ENCODE measurements around the gene BAZ1B. TPM values are rescaled to one million over a fixed set of nuclear protein-coding genes. Genes with fewer than 3 reads are reported as not detected.

Gene BAZ1B
- total RNA-seq, 4 donors from 2014 or later = 27.9 to 36.7 (median 29.6) TPM

- no peak for DNase-seq (ENCODE audit: low spot score in 2 of 2)
- no peak for TF ChIP-seq EP300 (IDR thresholded peaks at IDR 0.05)
- no peak for TF ChIP-seq CTCF (IDR thresholded peaks at IDR 0.05)
- TF ChIP-seq POLR2AphosphoS5 (IDR thresholded peaks at IDR 0.05) = no peak
- no peak for TF ChIP-seq POLR2A (IDR thresholded peaks at IDR 0.05)
- Histone ChIP-seq H3K27me3 (peaks cover 30% of the 10 kb centered on the region), H3K27ac (no peak overlapping the region), H3K36me3 (no peaks in the 10 kb centered on the region), H3K9me3 (no peaks in the 10 kb centered on the region), H3K4me3 (no peak overlapping the region), H3K4me1 (peaks cover 15% of the 10 kb centered on the region)
- 72% methylated on average over 5 of the region's 6 CpGs for WGBS
These were observed 92.2 kb downstream of the BAZ1B start for GRCh38 chr7:73429622-73430505.

- peaks cover 17% of the 10 kb centered on the region for H3K4me1 ChIP-seq
- H3K27ac ChIP-seq = no peak overlapping the region
- peaks cover 24% of the 10 kb centered on the region for H3K27me3 ChIP-seq
- no peaks in the 10 kb centered on the region for H3K36me3 ChIP-seq
- H3K4me3 ChIP-seq = no peak overlapping the region
- WGBS = no CpG with 5 or more reads among the region's 18 CpGs
- DNase-seq (ENCODE audit: low spot score in 2 of 2) = no peak
- H3K9me3 ChIP-seq = no peaks in the 10 kb centered on the region
- TF ChIP-seq POLR2AphosphoS5 (IDR thresholded peaks at IDR 0.05) = no peak
- TF ChIP-seq CTCF (IDR thresholded peaks at IDR 0.05) = no peak
- no peak for TF ChIP-seq POLR2A (IDR thresholded peaks at IDR 0.05)
- TF ChIP-seq EP300 (IDR thresholded peaks at IDR 0.05) = no peak
These were observed 92.9 kb downstream of the BAZ1B start for GRCh38 chr7:73429215-73429614.

- DNase-seq (ENCODE audit: low spot score in 2 of 2) = no peak
- H3K4me1 ChIP-seq = peaks cover 11% of the 10 kb centered on the region
- H3K9me3 ChIP-seq = no peaks in the 10 kb centered on the region
- no peak overlapping the region for H3K4me3 ChIP-seq
- WGBS = 90% methylated on average over 3 of the region's 8 CpGs
- H3K27me3 ChIP-seq = peaks cover 17% of the 10 kb centered on the region
- no peaks in the 10 kb centered on the region for H3K36me3 ChIP-seq
- no peak for TF ChIP-seq POLR2AphosphoS5 (IDR thresholded peaks at IDR 0.05)
- no peak for TF ChIP-seq POLR2A (IDR thresholded peaks at IDR 0.05)
- TF ChIP-seq CTCF (IDR thresholded peaks at IDR 0.05) = no peak
- no peak for TF ChIP-seq EP300 (IDR thresholded peaks at IDR 0.05)
- no peak overlapping the region for H3K27ac ChIP-seq
These were observed 93.9 kb downstream of the BAZ1B start for GRCh38 chr7:73427902-73428787.

GRCh38 chr7:73426016-73426415, 96.1 kb downstream of the BAZ1B start:
- Histone ChIP-seq H3K4me3 (no peak overlapping the region), H3K9me3 (no peaks in the 10 kb centered on the region), H3K27ac (no peak overlapping the region), H3K27me3 (peaks cover 10% of the 10 kb centered on the region), H3K4me1 (peaks cover 9% of the 10 kb centered on the region), H3K36me3 (no peaks in the 10 kb centered on the region)
- DNase-seq (ENCODE audit: low spot score in 2 of 2) = no peak
- TF ChIP-seq POLR2AphosphoS5 (IDR thresholded peaks at IDR 0.05) (no peak), EP300 (IDR thresholded peaks at IDR 0.05) (no peak), CTCF (IDR thresholded peaks at IDR 0.05) (no peak), POLR2A (IDR thresholded peaks at IDR 0.05) (no peak)
- WGBS = 81% methylated on average over 8 of the region's 8 CpGs
